K562 (cell line): ENCODE results near the gene PDGFA.

Experiments
- CBX8 ChIP-seq: fragments of 200-600 bp; sonication (generic); IDR thresholded peaks from 2 replicates; pipeline ENCODE4 v1.6.1; 2012; ENCODE audit warnings: borderline replicate concordance, mixed run types, low read depth, mild to moderate bottlenecking, moderate library complexity, mixed read lengths, low read length, control low read depth, inconsistent platforms; ENCODE audit not compliant: poor library complexity, severe bottlenecking; ENCODE audit errors: extremely low read depth
- NRF1 ChIP-seq, 2 experiments: fragments of 450-650 bp; IDR thresholded peaks in 1 of 2; conservative IDR thresholded peaks in 1 of 2; 2 replicates each; pipeline ENCODE4 v1.6.1; 2014; ENCODE audit warnings: mild to moderate bottlenecking in 2 of 2
- PML ChIP-seq: IDR thresholded peaks from 2 replicates; pipeline ENCODE4 v1.6.1; 2012; ENCODE audit warnings: low read length, inconsistent platforms
- TF ChIP-seq, protein P1 (sequence below): sonication (generic); formaldehyde crosslinking; IDR thresholded peaks from 2 replicates; pipeline ENCODE4 v1.8.0; 2022; ENCODE audit warnings: mild to moderate bottlenecking, missing genetic modification reagents
- TF ChIP-seq, protein P2 (sequence below): fragments of 450-650 bp; IDR thresholded peaks from one replicate; pipeline ENCODE4 v1.6.1; 2018; ENCODE audit warnings: mild to moderate bottlenecking, moderate library complexity; ENCODE audit not compliant: partially characterized antibody
- TF ChIP-seq, protein P3 (sequence below), 3 experiments: IDR thresholded peaks in 2 of 3; conservative IDR thresholded peaks in 1 of 3; 2 replicates each; pipeline ENCODE4 v1.5.1; 2011 to 2012; ENCODE audit warnings: low read length in 3 of 3, mild to moderate bottlenecking in 3 of 3, control low read depth in 2 of 3, improper control_type of control experiment in 1 of 3, inconsistent platforms in 1 of 3, low read depth in 1 of 3, mixed read lengths in 1 of 3, moderate library complexity in 1 of 3; ENCODE audit not compliant: insufficient read depth in 2 of 3

DNA sequence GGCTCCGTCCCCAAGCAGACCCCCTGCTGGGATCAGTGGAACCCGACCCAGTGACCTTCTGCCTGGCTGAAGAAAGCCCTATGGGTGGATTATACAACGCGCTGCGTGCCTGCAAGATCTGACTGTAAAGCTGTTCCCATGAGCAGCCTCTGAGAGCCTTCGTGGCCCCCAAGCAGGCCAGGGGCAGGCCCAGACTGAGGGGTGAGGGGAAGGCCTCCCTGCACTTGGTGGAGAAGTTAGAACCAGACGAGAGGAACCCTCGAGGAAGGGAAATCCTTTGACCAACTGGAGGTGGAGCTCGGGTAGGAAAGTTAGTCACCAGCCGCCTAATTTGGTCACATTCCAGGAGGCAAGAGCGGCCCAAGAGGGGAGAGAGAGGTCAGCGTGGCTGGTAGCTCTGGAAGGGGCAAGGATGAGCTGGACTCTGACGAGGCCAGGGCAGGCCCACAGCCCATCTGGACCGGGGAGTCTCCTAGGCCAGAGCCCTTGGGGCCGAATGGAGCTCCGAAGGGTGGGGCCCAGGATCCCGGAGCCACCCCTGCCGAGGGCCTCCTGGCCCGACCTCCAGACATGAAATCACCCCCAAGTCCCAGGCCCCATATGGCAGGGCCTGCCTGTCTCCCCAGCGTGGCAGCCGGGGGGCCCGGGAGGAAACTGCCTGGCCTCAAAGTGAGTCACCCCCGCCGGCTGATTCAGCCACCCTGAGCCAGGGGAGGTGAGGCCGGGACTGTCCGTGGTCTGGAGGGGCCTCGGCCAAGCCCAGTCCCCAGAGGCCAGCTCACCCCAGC is 23.3 kb upstream of the PDGFA start:
- TF ChIP-seq, protein P1, sequence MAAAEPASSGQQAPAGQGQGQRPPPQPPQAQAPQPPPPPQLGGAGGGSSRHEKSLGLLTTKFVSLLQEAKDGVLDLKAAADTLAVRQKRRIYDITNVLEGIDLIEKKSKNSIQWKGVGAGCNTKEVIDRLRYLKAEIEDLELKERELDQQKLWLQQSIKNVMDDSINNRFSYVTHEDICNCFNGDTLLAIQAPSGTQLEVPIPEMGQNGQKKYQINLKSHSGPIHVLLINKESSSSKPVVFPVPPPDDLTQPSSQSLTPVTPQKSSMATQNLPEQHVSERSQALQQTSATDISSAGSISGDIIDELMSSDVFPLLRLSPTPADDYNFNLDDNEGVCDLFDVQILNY = no peak
- TF ChIP-seq, protein P2, sequence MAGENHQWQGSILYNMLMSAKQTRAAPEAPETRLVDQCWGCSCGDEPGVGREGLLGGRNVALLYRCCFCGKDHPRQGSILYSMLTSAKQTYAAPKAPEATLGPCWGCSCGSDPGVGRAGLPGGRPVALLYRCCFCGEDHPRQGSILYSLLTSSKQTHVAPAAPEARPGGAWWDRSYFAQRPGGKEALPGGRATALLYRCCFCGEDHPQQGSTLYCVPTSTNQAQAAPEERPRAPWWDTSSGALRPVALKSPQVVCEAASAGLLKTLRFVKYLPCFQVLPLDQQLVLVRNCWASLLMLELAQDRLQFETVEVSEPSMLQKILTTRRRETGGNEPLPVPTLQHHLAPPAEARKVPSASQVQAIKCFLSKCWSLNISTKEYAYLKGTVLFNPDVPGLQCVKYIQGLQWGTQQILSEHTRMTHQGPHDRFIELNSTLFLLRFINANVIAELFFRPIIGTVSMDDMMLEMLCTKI = no peak
- TF ChIP-seq CBX8 = no peak
- no peak for TF ChIP-seq PML
- TF ChIP-seq, protein P3, sequence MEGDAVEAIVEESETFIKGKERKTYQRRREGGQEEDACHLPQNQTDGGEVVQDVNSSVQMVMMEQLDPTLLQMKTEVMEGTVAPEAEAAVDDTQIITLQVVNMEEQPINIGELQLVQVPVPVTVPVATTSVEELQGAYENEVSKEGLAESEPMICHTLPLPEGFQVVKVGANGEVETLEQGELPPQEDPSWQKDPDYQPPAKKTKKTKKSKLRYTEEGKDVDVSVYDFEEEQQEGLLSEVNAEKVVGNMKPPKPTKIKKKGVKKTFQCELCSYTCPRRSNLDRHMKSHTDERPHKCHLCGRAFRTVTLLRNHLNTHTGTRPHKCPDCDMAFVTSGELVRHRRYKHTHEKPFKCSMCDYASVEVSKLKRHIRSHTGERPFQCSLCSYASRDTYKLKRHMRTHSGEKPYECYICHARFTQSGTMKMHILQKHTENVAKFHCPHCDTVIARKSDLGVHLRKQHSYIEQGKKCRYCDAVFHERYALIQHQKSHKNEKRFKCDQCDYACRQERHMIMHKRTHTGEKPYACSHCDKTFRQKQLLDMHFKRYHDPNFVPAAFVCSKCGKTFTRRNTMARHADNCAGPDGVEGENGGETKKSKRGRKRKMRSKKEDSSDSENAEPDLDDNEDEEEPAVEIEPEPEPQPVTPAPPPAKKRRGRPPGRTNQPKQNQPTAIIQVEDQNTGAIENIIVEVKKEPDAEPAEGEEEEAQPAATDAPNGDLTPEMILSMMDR (IDR thresholded peaks at IDR 0.05 in 2 of 3, conservative IDR thresholded peaks at IDR 0.05 in 1 of 3; ENCODE audit: insufficient read depth in 2 of 3, low read depth in 1 of 3, low read length in 3 of 3) = no peak
- TF ChIP-seq NRF1 (conservative IDR thresholded peaks at IDR 0.05 in 1 of 2, IDR thresholded peaks at IDR 0.05 in 1 of 2) = no peak
